Testis (tissue), 3 donors: ENCODE data around the gene TMEM9B. TPM values are rescaled to one million over a fixed set of nuclear protein-coding genes. Genes with fewer than 3 reads are reported as not detected.
A peak's percentile ranks its signal among the peaks of the same experiment; 100 is the strongest.

Experiments used
- DNase-seq: peaks from one replicate; pipeline ENCODE4 v3.0.0-alpha.2; 2019
- H3K27ac ChIP-seq, 2 donors: fragments of 200-600 bp; sonication (generic); one replicate each; pipeline ENCODE4 v1.5.1; 2019
- H3K27me3 ChIP-seq: fragments of 200-600 bp; sonication (generic); one replicate; pipeline ENCODE4 v1.5.1; 2019
- H3K36me3 ChIP-seq: fragments of 200-600 bp; sonication (generic); one replicate; pipeline ENCODE4 v1.5.1; 2017; ENCODE audit warnings: low read depth; ENCODE audit errors: missing control alignments
- H3K4me1 ChIP-seq: fragments of 200-600 bp; sonication (generic); one replicate; pipeline ENCODE4 v1.5.1; 2019
- H3K4me3 ChIP-seq, 2 donors: fragments of 200-600 bp; sonication (generic); one replicate each; pipeline ENCODE4 v1.5.1; 2017 to 2019
- H3K9me3 ChIP-seq: fragments of 200-600 bp; sonication (generic); one replicate; pipeline ENCODE4 v1.5.1; 2017
- POLR2A ChIP-seq: fragments of 450-650 bp; IDR thresholded peaks from one replicate; pipeline ENCODE4 v1.6.1; 2017; ENCODE audit warnings: antibody characterized with exemption, mild to moderate bottlenecking, moderate library complexity
- whole genome bisulfite sequencing, 2 donors: methylation state at CpG; one replicate each; pipeline ENCODE4 v1.1.5; 2018; 5-methylcytosine and 5-hydroxymethylcytosine counted together
- intact Hi-C: fragments of 100-400 bp; cut with DNase I; formaldehyde crosslinking; loops from one replicate; pipeline ENCODE4 v1.15.1; 2023; ENCODE audit warnings: low total_unique reads
- polyA plus RNA-seq: library from polyadenylated mRNA; stranded (reverse); fragments of 350-450 nt; fragmentation: Illumina TruSeq; extraction: RNeasy Lipid Tissue Mini Kit (QIAGEN cat#74804); gene quantifications from one replicate; pipeline ENCODE4 v1.2.3, GENCODE V29; 2014; ENCODE audit warnings: low read depth, low replicate concordance; ENCODE audit not compliant: insufficient read depth
- total RNA-seq, 2 donors: library from RNA; depleted of rRNA; stranded (reverse); fragments of >200 nt; gene quantifications; one replicate each; pipeline ENCODE4 v1.2.3, GENCODE V29; 2016
- TF ChIP-seq, protein P1 (sequence below), 3 experiments: fragments of 450-650 bp in 2 of 3; fragments of 200-600 bp in 1 of 3; sonication (generic) in 1 of 3; IDR thresholded peaks; one replicate each; pipeline ENCODE4 v1.5.1; 2016 to 2019; ENCODE audit warnings: antibody characterized with exemption in 3 of 3, mild to moderate bottlenecking in 2 of 3, moderate library complexity in 1 of 3

The TMEM9B gene
- total and polyA plus RNA-seq, 3 donors from 2014 or later: 43.3 to 55.0 (median 43.5) TPM

DNA sequence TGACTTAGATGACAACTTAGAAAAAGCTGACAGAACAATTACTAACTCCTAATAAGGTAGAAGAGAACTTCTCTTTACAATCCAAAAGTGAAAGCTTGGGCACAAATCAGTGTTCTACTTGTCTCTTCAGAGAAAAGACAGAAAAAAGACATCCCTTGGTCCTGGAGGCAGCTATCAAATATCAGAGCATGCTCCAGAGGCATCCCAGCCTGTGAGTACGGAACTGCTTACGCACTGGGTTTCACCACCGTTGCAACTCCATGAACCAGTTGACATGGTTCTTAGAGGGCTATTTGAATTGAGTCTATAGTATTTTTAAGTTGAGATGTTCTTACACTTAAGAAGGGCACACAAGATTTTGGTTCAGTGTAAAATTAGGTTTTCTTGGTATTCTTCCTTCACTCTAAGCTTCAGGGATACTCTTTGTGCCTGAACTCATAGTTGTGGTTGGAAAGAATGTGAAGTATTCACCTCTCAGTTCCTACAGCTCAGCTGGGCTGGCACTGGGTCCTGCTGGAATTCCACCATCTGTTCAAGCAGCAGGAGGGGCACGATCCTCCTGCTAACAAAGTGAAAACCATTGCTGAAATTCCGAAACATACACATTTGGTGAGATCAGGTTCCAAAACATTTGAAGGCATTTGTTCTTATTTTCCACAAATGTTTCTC is 47.0 kb downstream of the TMEM9B start:
- DNase-seq: peak; percentile 44
- no peak for TF ChIP-seq POLR2A
- TF ChIP-seq, protein P1, sequence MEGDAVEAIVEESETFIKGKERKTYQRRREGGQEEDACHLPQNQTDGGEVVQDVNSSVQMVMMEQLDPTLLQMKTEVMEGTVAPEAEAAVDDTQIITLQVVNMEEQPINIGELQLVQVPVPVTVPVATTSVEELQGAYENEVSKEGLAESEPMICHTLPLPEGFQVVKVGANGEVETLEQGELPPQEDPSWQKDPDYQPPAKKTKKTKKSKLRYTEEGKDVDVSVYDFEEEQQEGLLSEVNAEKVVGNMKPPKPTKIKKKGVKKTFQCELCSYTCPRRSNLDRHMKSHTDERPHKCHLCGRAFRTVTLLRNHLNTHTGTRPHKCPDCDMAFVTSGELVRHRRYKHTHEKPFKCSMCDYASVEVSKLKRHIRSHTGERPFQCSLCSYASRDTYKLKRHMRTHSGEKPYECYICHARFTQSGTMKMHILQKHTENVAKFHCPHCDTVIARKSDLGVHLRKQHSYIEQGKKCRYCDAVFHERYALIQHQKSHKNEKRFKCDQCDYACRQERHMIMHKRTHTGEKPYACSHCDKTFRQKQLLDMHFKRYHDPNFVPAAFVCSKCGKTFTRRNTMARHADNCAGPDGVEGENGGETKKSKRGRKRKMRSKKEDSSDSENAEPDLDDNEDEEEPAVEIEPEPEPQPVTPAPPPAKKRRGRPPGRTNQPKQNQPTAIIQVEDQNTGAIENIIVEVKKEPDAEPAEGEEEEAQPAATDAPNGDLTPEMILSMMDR (IDR thresholded peaks at IDR 0.05): no peak
- Histone ChIP-seq H3K27me3 (no peaks in the 10 kb centered on the region), H3K36me3 (no peaks in the 10 kb centered on the region), H3K9me3 (no peaks in the 10 kb centered on the region), H3K27ac (peak overlapping the region; percentile 60 to 71), H3K4me3 (no peak overlapping the region), H3K4me1 (peaks cover 30% of the 10 kb centered on the region)
- intact Hi-C loops: no loop called here
- WGBS, 2 donors: 47 to 52% methylated on average over 5 of the region's 5 CpGs

DNA sequence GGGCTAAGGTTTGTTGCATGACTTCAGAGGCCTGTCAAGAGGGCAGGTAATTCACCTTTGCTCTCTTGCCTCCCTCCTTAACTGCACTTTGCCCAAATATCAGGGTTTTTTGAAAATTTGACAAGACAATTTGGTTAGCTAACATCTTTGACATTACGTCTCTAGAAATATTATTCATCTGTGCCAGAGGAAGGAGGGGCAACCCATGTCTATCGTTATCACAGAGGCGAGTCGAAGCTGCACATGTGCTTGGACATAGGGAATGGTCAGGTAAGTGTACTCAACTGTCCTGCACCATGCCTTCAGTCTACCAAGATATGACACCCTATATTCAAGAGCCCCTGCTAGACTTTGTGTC is 49.6 kb downstream of the TMEM9B start:
- H3K9me3 ChIP-seq: no peaks in the 10 kb centered on the region
- H3K27ac ChIP-seq: peak overlapping the region; percentile 71 to 89
- DNase-seq: no peak
- no peaks in the 10 kb centered on the region for H3K27me3 ChIP-seq
- WGBS, 2 donors: 49 to 51% methylated on average over 4 of the region's 4 CpGs
- intact Hi-C loops: loop anchor here (5.0 kb wide), 1 partner anchor 232 kb away; the partner anchor contains the start of genes RPL27A and TRIM66
- peaks cover 32% of the 10 kb centered on the region for H3K4me1 ChIP-seq
- H3K36me3 ChIP-seq: no peaks in the 10 kb centered on the region
- no peak overlapping the region for H3K4me3 ChIP-seq
- no peak for TF ChIP-seq POLR2A
- TF ChIP-seq, protein P1 (IDR thresholded peaks at IDR 0.05): no peak

DNA sequence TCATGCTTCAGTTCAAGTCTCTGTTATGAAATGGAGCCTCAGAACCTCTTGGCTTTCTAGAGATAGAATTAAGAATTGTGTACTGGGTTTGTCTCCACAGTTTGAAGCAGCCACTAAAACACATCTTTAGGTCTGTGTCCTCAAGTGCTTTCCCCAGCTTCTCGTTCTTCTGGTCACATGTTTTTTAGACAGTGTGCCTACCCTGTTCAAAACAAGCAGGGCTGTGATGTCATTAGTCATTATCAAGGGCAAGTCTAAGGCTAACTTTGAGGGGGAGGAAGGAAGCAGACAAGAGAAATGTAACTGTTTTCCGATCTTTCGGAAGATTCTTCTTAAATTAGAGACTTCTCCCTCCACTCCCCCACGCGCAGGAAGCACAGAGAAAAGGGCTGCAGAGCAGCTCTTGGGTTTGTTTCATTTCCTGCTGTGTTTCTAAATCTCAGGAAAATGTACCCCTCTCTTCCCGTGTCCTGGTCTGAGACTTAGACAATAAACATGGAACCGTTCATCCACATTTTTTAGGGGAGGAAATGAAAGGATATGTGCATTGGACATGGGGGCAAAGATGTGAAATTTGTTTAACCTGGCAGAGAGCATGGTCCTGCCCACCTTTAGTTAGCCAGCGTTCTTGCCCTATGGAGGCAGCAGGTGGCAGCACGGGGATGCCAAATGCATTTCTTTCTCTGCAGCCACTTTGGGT is 50.1 kb downstream of the TMEM9B start:
- H3K4me3 ChIP-seq: no peak overlapping the region
- intact Hi-C loops: loop anchor here (5.0 kb wide), 1 partner anchor 232 kb away; the partner anchor contains the start of genes RPL27A and TRIM66
- peaks cover 32% of the 10 kb centered on the region for H3K4me1 ChIP-seq

DNA sequence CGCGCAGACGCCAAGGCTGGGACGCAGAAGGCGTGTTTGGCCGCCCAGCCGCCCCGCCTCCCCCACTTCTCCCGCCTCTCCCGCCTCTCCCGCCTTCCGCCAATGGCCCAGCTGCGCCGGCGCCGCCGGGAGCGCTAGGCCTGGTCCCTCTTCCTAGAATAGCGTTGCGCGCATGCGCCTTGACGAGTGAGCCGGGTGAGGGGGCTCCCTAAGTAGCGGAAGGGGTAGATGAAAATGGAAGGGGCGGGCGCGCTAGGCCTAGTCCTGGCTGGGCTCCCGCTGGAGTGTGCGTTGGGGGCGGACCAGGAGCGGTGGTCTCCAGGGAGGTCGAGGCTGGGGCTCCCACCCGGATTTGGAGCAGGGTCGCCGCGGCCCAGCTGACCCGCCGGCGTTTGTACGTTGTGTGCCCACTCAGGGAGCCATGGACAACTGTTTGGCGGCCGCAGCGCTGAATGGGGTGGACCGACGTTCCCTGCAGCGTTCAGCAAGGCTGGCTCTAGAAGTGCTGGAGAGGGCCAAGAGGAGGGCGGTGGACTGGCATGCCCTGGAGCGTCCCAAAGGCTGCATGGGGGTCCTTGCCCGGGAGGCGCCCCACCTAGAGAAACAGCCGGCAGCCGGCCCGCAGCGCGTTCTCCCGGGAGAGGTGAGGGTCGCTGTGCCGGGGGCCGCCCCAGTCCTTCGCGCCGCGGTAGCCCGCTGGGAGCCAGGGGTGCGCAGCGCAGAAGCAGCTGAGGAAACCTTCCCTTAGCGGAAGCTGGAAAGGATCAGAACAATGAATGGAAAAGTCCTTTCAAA is 53.0 kb downstream of the TMEM9B start, which contains the start of gene AKIP1:
Gene AKIP1 (plus strand): TSS at position 161 of the 795 bp plus-strand sequence. CDS start 261 bp downstream, at position 422.
- 1% methylated on average over 20 to 52 of the region's 68 CpGs for WGBS, 2 donors
- TF ChIP-seq, protein P1 (IDR thresholded peaks at IDR 0.05): no peak
- TF ChIP-seq POLR2A: no peak
- Histone ChIP-seq H3K36me3 (no peaks in the 10 kb centered on the region), H3K9me3 (no peaks in the 10 kb centered on the region), H3K27me3 (no peaks in the 10 kb centered on the region), H3K27ac (peak within 1 kb of the TSS; percentile 95 to 98), H3K4me1 (peaks cover 22% of the 10 kb centered on the region), H3K4me3 (peak within 1 kb of the TSS; percentile 94 to 98)
- intact Hi-C loops: loop anchor here (5.0 kb wide), 1 partner anchor 229 kb away; the partner anchor contains the start of genes RPL27A and TRIM66
- peak; percentile 96 for DNase-seq

More for the DNA sequence above, 50.1 kb downstream of the TMEM9B start:
- DNase-seq: peak; percentile 84
- WGBS, 2 donors: 11 to 13% methylated on average over 9 of the region's 9 CpGs
- peak overlapping the region; percentile 71 to 89 for H3K27ac ChIP-seq
- H3K36me3 ChIP-seq: no peaks in the 10 kb centered on the region
- H3K27me3 ChIP-seq: no peaks in the 10 kb centered on the region
- H3K9me3 ChIP-seq: no peaks in the 10 kb centered on the region
- TF ChIP-seq, protein P1 (IDR thresholded peaks at IDR 0.05): peak; percentile 19 to 56 (median 22)
- no peak for TF ChIP-seq POLR2A
